HCT116 (cell line): ENCODE data around the gene TNIP1. TPM values are rescaled to one million over a fixed set of nuclear protein-coding genes. Genes with fewer than 3 reads are reported as not detected.

Experiments
- ATAC-seq: fragments of 200-7000 bp; cut with Tn5 transposase; 2 replicates; pipeline ENCODE4 v1.9.1; 2020; ENCODE audit warnings: mild to moderate bottlenecking, moderate library complexity
- BruUV-seq: library from RNA; stranded (reverse); fragments of 400-500 nt; replicated peaks from 2 replicates; lab custom pipeline; 2021; lab: Mats Ljungman, UMichigan
- CTCF ChIA-PET: fragments of 300-600 bp; sonication (Branson Sonifier 250); formaldehyde crosslinking; loops from one replicate; lab custom pipeline; 2021; ENCODE audit warnings: antibody characterized with exemption; lab: Charles Lee
- POLR2A ChIA-PET: fragments of 300-600, 350-600 bp; sonication (Branson Sonifier 250); formaldehyde crosslinking; loops from one replicate; lab custom pipeline; 2021; ENCODE audit warnings: antibody characterized with exemption; lab: Charles Lee
- RAD21 ChIA-PET, 2 experiments: fragments of 300-600 bp; sonication (Branson Sonifier 250); formaldehyde crosslinking; loops; one replicate each; lab custom pipeline; 2023; ENCODE audit warnings: low total read pairs in 2 of 2; ENCODE audit not compliant: uncharacterized antibody in 2 of 2, unreplicated experiment in 2 of 2, low non-redundant PET in 1 of 2; lab: Charles Lee
- DNase-seq: peaks from one replicate; pipeline ENCODE4 v3.0.0-alpha.2; 2010; ENCODE audit warnings: low read depth, low spot score
- H2AFZ ChIP-seq: fragments of 200-600 bp; shearing (Covaris generic), sonication (generic); 2 replicates; pipeline ENCODE4 v1.6.1; 2017; ENCODE audit warnings: low read depth, mixed run types, mixed read lengths, antibody characterized with exemption, low read length; ENCODE audit not compliant: poor library complexity, severe bottlenecking
- H3K27ac ChIP-seq: 2 replicates; pipeline ENCODE4 v1.5.1; 2012; ENCODE audit warnings: low read depth, low read length
- H3K27me3 ChIP-seq: fragments of 200-600 bp; sonication (generic); 2 replicates; pipeline ENCODE4 v1.6.1; 2016; ENCODE audit warnings: mixed run types, low read length, mixed read lengths; ENCODE audit not compliant: insufficient read depth
- H3K36me3 ChIP-seq, 2 experiments: fragments of 200-500 bp in 1 of 2; fragments of 200-600 bp in 1 of 2; sonication (Bioruptor generic) in 1 of 2; sonication (generic) in 1 of 2; 2 replicates each; pipeline versions ENCODE4 v1.5.1 to v1.6.1; 2014 to 2016; ENCODE audit warnings: low read length in 2 of 2, inconsistent platforms in 1 of 2, mixed read lengths in 1 of 2, mixed run types in 1 of 2; ENCODE audit not compliant: insufficient read depth in 2 of 2, control insufficient read depth in 1 of 2
- H3K4me1 ChIP-seq, 2 experiments: fragments of 200-600 bp in 1 of 2; sonication (generic) in 1 of 2; 2 replicates each; pipeline versions ENCODE4 v1.5.1 to v1.6.1; 2012 to 2017; ENCODE audit warnings: low read length in 2 of 2, inconsistent platforms in 1 of 2, mild to moderate bottlenecking in 1 of 2, mixed read lengths in 1 of 2, mixed run types in 1 of 2, moderate library complexity in 1 of 2; ENCODE audit not compliant: insufficient read depth in 2 of 2, control insufficient read depth in 1 of 2
- H3K4me2 ChIP-seq: fragments of 200-600 bp; sonication (generic); 2 replicates; pipeline ENCODE4 v1.6.1; 2017; ENCODE audit warnings: mixed run types, low read length, mixed read lengths
- H3K4me3 ChIP-seq, 2 experiments: fragments of 200-600 bp in 1 of 2; sonication (generic) in 1 of 2; replicated peaks in 1 of 2; 2 replicates each; pipeline ENCODE4 v1.5.1; 2011 to 2016; ENCODE audit warnings: low read length in 2 of 2, control low read depth in 1 of 2, low read depth in 1 of 2, mild to moderate bottlenecking in 1 of 2, mixed read lengths in 1 of 2, mixed run types in 1 of 2
- H3K79me2 ChIP-seq: fragments of 200-600 bp; sonication (generic); 2 replicates; pipeline ENCODE4 v1.6.1; 2017; ENCODE audit warnings: mild to moderate bottlenecking, mixed run types, low read length, moderate library complexity, mixed read lengths; ENCODE audit not compliant: insufficient read depth
- H3K9ac ChIP-seq: fragments of 200-600 bp; sonication (generic); 2 replicates; pipeline ENCODE4 v1.6.1; 2016; ENCODE audit warnings: low read length, mixed read lengths
- H3K9me2 ChIP-seq: fragments of 200-600 bp; sonication (generic), shearing (Covaris generic); 2 replicates; pipeline ENCODE4 v1.6.1; 2017; ENCODE audit warnings: mixed run types, mild to moderate bottlenecking, moderate library complexity; ENCODE audit not compliant: insufficient read depth
- H3K9me3 ChIP-seq, 2 experiments: fragments of 200-500 bp in 1 of 2; fragments of 200-600 bp in 1 of 2; sonication (Bioruptor generic) in 1 of 2; sonication (generic) in 1 of 2; 2 replicates each; pipeline ENCODE4 v1.6.1; 2014 to 2017; ENCODE audit warnings: low read length in 2 of 2, mixed read lengths in 2 of 2, inconsistent platforms in 1 of 2, low read depth in 1 of 2, mild to moderate bottlenecking in 1 of 2, mixed run types in 1 of 2, moderate library complexity in 1 of 2; ENCODE audit not compliant: control insufficient read depth in 1 of 2, insufficient read depth in 1 of 2
- H4K20me1 ChIP-seq: fragments of 200-600 bp; sonication (generic), shearing (Covaris generic); 2 replicates; pipeline ENCODE4 v1.6.1; 2017; ENCODE audit warnings: mixed run types, mild to moderate bottlenecking, moderate library complexity; ENCODE audit not compliant: insufficient read depth
- ATF3 ChIP-seq: IDR thresholded peaks from 2 replicates; pipeline ENCODE4 v1.6.1; 2012
- CEBPB ChIP-seq: IDR thresholded peaks from 2 replicates; pipeline ENCODE4 v1.6.1; 2012; ENCODE audit warnings: low read depth
- CTCF ChIP-seq, 3 experiments: fragments of 200-600 bp in 1 of 3; sonication (generic) in 1 of 3; IDR thresholded peaks in 2 of 3; conservative IDR thresholded peaks in 1 of 3; 2 replicates each; pipeline ENCODE4 v1.5.1; 2012 to 2017; ENCODE audit warnings: low read depth in 2 of 3, low read length in 2 of 3, antibody characterized with exemption in 1 of 3, borderline replicate concordance in 1 of 3, control low read depth in 1 of 3, mild to moderate bottlenecking in 1 of 3, mixed read lengths in 1 of 3, mixed run types in 1 of 3, moderate library complexity in 1 of 3; ENCODE audit not compliant: insufficient read depth in 1 of 3
- EGR1 ChIP-seq: IDR thresholded peaks from 2 replicates; pipeline ENCODE4 v1.6.1; 2012; ENCODE audit warnings: low read depth
- ELF1 ChIP-seq: IDR thresholded peaks from 2 replicates; pipeline ENCODE4 v1.6.1; 2012; ENCODE audit warnings: low read depth, borderline replicate concordance
- EZH2 ChIP-seq: fragments of 200-600 bp; sonication (generic); IDR thresholded peaks from 2 replicates; pipeline ENCODE4 v1.6.1; 2017; ENCODE audit warnings: antibody characterized with exemption, mixed run types
- EZH2phosphoT487 ChIP-seq: fragments of 200-600 bp; IDR thresholded peaks from 2 replicates; pipeline ENCODE4 v1.6.1; 2018; ENCODE audit warnings: antibody characterized with exemption, borderline replicate concordance
- JUND ChIP-seq: IDR thresholded peaks from 2 replicates; pipeline ENCODE4 v1.6.1; 2012
- MAX ChIP-seq: IDR thresholded peaks from 2 replicates; pipeline ENCODE4 v1.6.1; 2012
- POLR2A ChIP-seq: IDR thresholded peaks from 2 replicates; pipeline ENCODE4 v1.7.0; 2011; ENCODE audit warnings: borderline replicate concordance; ENCODE audit not compliant: insufficient read depth, insufficient read length; ENCODE audit errors: extremely low read depth
- POLR2AphosphoS5 ChIP-seq: IDR thresholded peaks from 2 replicates; pipeline ENCODE4 v1.6.1; 2011; ENCODE audit warnings: mild to moderate bottlenecking, low read depth, low read length, moderate library complexity
- SIN3A ChIP-seq: IDR thresholded peaks from 2 replicates; pipeline ENCODE4 v1.6.1; 2012; ENCODE audit warnings: low read depth
- SP1 ChIP-seq: IDR thresholded peaks from 2 replicates; pipeline ENCODE4 v1.6.1; 2012; ENCODE audit warnings: low read depth
- TCF7L2 ChIP-seq: IDR thresholded peaks from 2 replicates; pipeline ENCODE4 v1.7.0; 2011; ENCODE audit warnings: borderline replicate concordance, inconsistent platforms; ENCODE audit not compliant: insufficient read depth, insufficient read length; ENCODE audit errors: extremely low read depth
- ZFX ChIP-seq: fragments of 450-650 bp; IDR thresholded peaks from 2 replicates; pipeline ENCODE4 v1.6.1; 2017
- ZNF274 ChIP-seq: fragments of 200-500 bp; sonication (Bioruptor generic); IDR thresholded peaks from 2 replicates; pipeline ENCODE4 v1.6.1; 2014; ENCODE audit warnings: mild to moderate bottlenecking, low read depth, low read length, inconsistent platforms
- intact Hi-C: fragments of 100-400 bp; cut with micrococcal nuclease; formaldehyde crosslinking; loops from 2 replicates; pipeline ENCODE4 v1.10.0; 2022
- total RNA-seq: library from RNA; stranded (reverse); gene quantifications from one replicate; pipeline ENCODE4 v1.2.1, GENCODE V29; 2021; ENCODE audit not compliant: unreplicated experiment
- TF ChIP-seq, protein P1 (sequence below): IDR thresholded peaks from 2 replicates; pipeline ENCODE4 v1.6.1; 2011; ENCODE audit warnings: mild to moderate bottlenecking, low read length, moderate library complexity; ENCODE audit not compliant: insufficient replicate concordance; ENCODE audit errors: extremely low read depth
- TF ChIP-seq, protein P2 (sequence below): IDR thresholded peaks from 2 replicates; pipeline ENCODE4 v1.6.1; 2012; ENCODE audit warnings: low read depth

Gene TNIP1
- total RNA-seq, 1 experiment from 2014 or later, result 46.0 TPM

- TF ChIP-seq POLR2AphosphoS5, result no peak
- TF ChIP-seq SIN3A, result no peak
These were observed 86.9 kb downstream of the TNIP1 start (continued) for GRCh38 chr5:150993826-150994412.

DNA sequence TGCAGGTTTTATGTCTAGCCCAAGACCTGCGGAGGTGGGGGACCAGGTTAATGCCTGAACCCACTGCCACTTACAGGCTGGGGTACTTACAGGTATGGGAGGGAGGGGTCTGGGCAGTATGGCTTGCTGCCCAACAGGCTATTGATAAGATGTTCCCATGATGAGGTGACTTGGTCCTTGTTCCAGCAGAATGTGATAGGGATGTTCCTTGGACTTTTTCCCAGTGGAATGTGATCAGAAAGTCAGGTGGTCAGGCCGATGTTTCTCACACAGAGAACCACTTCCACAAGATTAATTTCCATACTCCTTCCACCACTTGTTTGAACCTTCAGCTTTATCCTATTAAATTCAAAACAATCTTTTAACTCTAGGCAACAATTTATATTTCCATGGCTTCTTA lies 87.4 kb downstream of the TNIP1 start:
- H3K4me2 ChIP-seq, result no peak overlapping the region
- H4K20me1 ChIP-seq, result no peaks in the 10 kb centered on the region
- POLR2A ChIA-PET, result no interaction called here
- H3K9me2 ChIP-seq, result no peaks in the 10 kb centered on the region
- no peak for DNase-seq
- intact Hi-C loops, result no loop called here
- CTCF ChIA-PET, result no interaction called here
- no peak for ATAC-seq
- no peaks in the 10 kb centered on the region for H3K79me2 ChIP-seq
- H3K9me3 ChIP-seq, result no peaks in the 10 kb centered on the region
- no peaks in the 10 kb centered on the region for H3K27me3 ChIP-seq
- RAD21 ChIA-PET, result no interaction called here
- H3K4me3 ChIP-seq, result no peak overlapping the region
- BruUV-seq, result no TSS peak
- H3K36me3 ChIP-seq, result no peaks in the 10 kb centered on the region
- no peak overlapping the region for H2AFZ ChIP-seq
- H3K9ac ChIP-seq, result no peak overlapping the region
- H3K4me1 ChIP-seq, result no peaks in the 10 kb centered on the region
- no peak overlapping the region for H3K27ac ChIP-seq
- TF ChIP-seq, protein P1, sequence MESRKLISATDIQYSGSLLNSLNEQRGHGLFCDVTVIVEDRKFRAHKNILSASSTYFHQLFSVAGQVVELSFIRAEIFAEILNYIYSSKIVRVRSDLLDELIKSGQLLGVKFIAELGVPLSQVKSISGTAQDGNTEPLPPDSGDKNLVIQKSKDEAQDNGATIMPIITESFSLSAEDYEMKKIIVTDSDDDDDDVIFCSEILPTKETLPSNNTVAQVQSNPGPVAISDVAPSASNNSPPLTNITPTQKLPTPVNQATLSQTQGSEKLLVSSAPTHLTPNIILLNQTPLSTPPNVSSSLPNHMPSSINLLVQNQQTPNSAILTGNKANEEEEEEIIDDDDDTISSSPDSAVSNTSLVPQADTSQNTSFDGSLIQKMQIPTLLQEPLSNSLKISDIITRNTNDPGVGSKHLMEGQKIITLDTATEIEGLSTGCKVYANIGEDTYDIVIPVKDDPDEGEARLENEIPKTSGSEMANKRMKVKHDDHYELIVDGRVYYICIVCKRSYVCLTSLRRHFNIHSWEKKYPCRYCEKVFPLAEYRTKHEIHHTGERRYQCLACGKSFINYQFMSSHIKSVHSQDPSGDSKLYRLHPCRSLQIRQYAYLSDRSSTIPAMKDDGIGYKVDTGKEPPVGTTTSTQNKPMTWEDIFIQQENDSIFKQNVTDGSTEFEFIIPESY, result no peak
- TF ChIP-seq MAX, result no peak
- no peak for TF ChIP-seq ATF3
- TF ChIP-seq EZH2phosphoT487, result no peak
- no peak for TF ChIP-seq JUND
- TF ChIP-seq CEBPB, result no peak
- no peak for TF ChIP-seq SP1
- TF ChIP-seq CTCF (IDR thresholded peaks at IDR 0.05 in 2 of 3, conservative IDR thresholded peaks at IDR 0.05 in 1 of 3; ENCODE audit: borderline replicate concordance in 1 of 3, insufficient read depth in 1 of 3, low read depth in 2 of 3, low read length in 2 of 3), result no peak
- TF ChIP-seq SIN3A, result no peak
- no peak for TF ChIP-seq EZH2
- no peak for TF ChIP-seq ZNF274
- no peak for TF ChIP-seq ELF1
- TF ChIP-seq ZFX, result no peak
- no peak for TF ChIP-seq EGR1
- no peak for TF ChIP-seq POLR2AphosphoS5
- no peak for TF ChIP-seq POLR2A
- TF ChIP-seq, protein P2, sequence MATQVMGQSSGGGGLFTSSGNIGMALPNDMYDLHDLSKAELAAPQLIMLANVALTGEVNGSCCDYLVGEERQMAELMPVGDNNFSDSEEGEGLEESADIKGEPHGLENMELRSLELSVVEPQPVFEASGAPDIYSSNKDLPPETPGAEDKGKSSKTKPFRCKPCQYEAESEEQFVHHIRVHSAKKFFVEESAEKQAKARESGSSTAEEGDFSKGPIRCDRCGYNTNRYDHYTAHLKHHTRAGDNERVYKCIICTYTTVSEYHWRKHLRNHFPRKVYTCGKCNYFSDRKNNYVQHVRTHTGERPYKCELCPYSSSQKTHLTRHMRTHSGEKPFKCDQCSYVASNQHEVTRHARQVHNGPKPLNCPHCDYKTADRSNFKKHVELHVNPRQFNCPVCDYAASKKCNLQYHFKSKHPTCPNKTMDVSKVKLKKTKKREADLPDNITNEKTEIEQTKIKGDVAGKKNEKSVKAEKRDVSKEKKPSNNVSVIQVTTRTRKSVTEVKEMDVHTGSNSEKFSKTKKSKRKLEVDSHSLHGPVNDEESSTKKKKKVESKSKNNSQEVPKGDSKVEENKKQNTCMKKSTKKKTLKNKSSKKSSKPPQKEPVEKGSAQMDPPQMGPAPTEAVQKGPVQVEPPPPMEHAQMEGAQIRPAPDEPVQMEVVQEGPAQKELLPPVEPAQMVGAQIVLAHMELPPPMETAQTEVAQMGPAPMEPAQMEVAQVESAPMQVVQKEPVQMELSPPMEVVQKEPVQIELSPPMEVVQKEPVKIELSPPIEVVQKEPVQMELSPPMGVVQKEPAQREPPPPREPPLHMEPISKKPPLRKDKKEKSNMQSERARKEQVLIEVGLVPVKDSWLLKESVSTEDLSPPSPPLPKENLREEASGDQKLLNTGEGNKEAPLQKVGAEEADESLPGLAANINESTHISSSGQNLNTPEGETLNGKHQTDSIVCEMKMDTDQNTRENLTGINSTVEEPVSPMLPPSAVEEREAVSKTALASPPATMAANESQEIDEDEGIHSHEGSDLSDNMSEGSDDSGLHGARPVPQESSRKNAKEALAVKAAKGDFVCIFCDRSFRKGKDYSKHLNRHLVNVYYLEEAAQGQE, result no peak
- TF ChIP-seq TCF7L2, result no peak
